Activated naive CD4-positive, alpha-beta T cell treated with anti-CD3 and anti-CD28 coated beads for 36 hours (primary cell): Measurements from ENCODE around the gene PGM5. TPM values are rescaled to one million over a fixed set of nuclear protein-coding genes. Genes with fewer than 3 reads are reported as not detected.

ENCODE experiments used
- CTCF ChIA-PET: fragments of 350-600 bp; sonication (Branson Sonifier 250); formaldehyde crosslinking; loops from one replicate; lab custom pipeline; 2021; ENCODE audit warnings: antibody characterized with exemption; lab: Charles Lee
- DNase-seq: peaks from one replicate; pipeline ENCODE4 v3.0.0-alpha.2; 2020
- H3K27ac Mint-ChIP-seq: one replicate; pipeline ENCODE4 v1.8.0; 2021; ENCODE audit warnings: mild to moderate bottlenecking, mixed read lengths
- H3K27me3 Mint-ChIP-seq: one replicate; pipeline ENCODE4 v1.8.0; 2021; ENCODE audit warnings: low read depth, mixed read lengths
- H3K36me3 Mint-ChIP-seq: one replicate; pipeline ENCODE4 v1.8.0; 2021; ENCODE audit warnings: low read depth, mixed read lengths
- H3K4me1 Mint-ChIP-seq: one replicate; pipeline ENCODE4 v1.8.0; 2021; ENCODE audit warnings: low read depth, mixed read lengths
- H3K4me3 Mint-ChIP-seq: one replicate; pipeline ENCODE4 v1.8.0; 2021; ENCODE audit warnings: mild to moderate bottlenecking, moderate library complexity, mixed read lengths
- H3K9me3 Mint-ChIP-seq: one replicate; pipeline ENCODE4 v1.8.0; 2021; ENCODE audit warnings: mixed read lengths
- intact Hi-C: fragments of 100-400 bp; cut with micrococcal nuclease; formaldehyde crosslinking; loops from one replicate; pipeline ENCODE4 v1.15.1; 2023
- total RNA-seq, 2 experiments: library from RNA; stranded (reverse); gene quantifications; one replicate each; pipeline ENCODE4 v1.2.3, GENCODE V29; 2021

PGM5 gene
- total RNA-seq, 2 experiments from 2014 or later: not detected

DNA sequence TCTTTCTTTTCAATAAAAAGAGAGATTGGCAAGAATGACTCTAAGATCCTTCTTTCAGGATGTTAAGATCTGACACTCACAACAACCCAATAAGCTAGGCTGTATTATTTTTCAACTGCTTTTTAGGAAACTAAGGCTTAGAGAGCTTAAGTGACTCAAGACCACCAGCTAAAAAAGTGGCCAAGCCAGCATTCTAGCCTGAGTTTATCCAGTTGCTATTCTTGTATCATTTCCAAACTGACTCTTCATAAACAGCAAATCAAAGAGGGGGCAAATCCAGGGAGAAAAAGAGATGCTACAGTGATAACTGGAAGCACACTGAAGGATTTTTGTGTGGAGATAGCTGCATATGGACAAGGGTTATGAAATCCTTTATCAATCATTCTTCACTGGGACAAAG, 137.1 kb downstream of the PGM5 start:
- no peak overlapping the region for H3K4me3 Mint-ChIP-seq
- peaks cover 29% of the 10 kb centered on the region for H3K27me3 Mint-ChIP-seq
- DNase-seq: no peak
- H3K9me3 Mint-ChIP-seq: no peaks in the 10 kb centered on the region
- H3K36me3 Mint-ChIP-seq: no peaks in the 10 kb centered on the region
- no peak overlapping the region for H3K27ac Mint-ChIP-seq
- no peaks in the 10 kb centered on the region for H3K4me1 Mint-ChIP-seq
- CTCF ChIA-PET: interaction anchor here (0.9 kb wide), 1 partner anchor 28 kb away, joined by 3 read pairs; no protein-coding TSS in a partner anchor
- intact Hi-C loops: no loop called here

DNA sequence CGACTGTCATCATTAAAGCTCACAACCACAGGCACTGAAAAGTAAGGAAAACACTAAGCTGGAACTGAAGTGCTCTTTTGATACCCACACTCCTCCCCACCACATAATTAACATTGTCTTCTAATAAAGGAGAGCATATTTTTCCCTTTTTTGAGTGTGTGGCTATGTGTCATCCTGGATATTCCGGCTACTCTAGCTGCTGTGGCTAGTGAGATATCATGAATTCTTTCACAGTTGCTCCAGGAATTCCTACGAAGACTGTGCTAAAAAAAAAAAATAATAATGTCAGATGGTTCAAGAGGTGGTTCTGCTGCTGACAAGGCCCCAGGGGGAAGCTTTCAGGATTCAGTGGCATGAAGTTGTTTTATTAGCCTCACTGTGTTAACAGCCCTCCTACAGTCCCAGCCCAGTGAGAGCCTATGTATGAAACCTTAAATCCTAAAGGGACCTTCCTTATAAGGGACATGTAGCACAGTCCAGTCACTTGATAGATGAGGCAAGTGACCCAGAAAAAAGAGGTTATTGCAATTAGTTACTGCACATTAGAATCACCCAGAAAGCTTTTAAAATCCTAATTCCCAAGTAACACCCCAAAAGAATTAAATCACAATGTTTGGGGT, 137.7 kb downstream of the PGM5 start:
- Mint-ChIP-seq H3K27ac (no peak overlapping the region), H3K4me3 (no peak overlapping the region), H3K4me1 (no peaks in the 10 kb centered on the region), H3K9me3 (no peaks in the 10 kb centered on the region), H3K27me3 (peaks cover 31% of the 10 kb centered on the region), H3K36me3 (no peaks in the 10 kb centered on the region)
- intact Hi-C loops: no loop called here
- CTCF ChIA-PET: interaction anchor here (0.9 kb wide), 1 partner anchor 29 kb away, joined by 3 read pairs; no protein-coding TSS in a partner anchor
- no peak for DNase-seq

DNA sequence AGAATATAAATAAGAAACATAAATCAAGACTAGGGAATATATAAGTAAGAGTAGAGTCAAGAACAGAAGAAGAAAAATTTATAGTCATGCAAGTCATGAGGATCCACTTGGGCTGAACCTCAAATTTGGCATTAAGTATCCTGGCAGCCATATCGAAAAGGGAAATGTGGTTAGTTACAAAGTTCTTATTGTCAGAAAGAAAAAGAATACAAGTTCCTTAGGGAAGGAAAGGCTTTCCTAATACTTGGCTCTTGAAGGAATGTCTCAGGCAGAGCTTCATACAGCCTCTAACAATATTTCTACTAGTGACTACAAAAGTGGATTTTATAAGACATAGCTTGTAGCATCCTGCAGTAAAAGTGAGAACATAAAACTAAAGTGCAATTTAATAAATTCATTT, 138.8 kb downstream of the PGM5 start:
- no peaks in the 10 kb centered on the region for H3K36me3 Mint-ChIP-seq
- intact Hi-C loops: no loop called here
- H3K27me3 Mint-ChIP-seq: peaks cover 31% of the 10 kb centered on the region
- CTCF ChIA-PET: interaction anchor here (0.6 kb wide), 1 partner anchor 17 kb away, joined by 3 read pairs; no protein-coding TSS in a partner anchor
- no peak for DNase-seq
- H3K4me1 Mint-ChIP-seq: no peaks in the 10 kb centered on the region
- H3K27ac Mint-ChIP-seq: no peak overlapping the region
- no peak overlapping the region for H3K4me3 Mint-ChIP-seq
- no peaks in the 10 kb centered on the region for H3K9me3 Mint-ChIP-seq

DNA sequence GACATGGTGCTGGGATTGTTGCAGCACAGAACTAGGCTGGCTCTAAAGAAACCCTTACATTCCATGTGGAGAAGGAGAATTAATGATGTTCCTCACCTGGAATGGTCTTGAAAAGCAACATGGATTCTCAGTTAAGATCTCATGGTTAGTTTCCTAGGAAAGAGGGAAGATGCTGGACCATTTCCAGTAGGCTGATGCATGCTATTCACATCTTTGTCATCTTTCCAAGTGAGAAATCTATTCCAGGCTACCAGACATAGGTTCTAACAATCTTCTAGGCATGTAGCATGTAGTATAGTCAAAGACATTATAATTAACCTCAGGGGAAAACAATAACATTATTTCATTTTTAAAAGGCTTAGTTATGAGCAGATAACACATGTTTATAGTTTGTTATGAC, 139.9 kb downstream of the PGM5 start:
- no peak for DNase-seq
- Mint-ChIP-seq H3K27me3 (peaks cover 26% of the 10 kb centered on the region), H3K9me3 (no peaks in the 10 kb centered on the region), H3K4me3 (no peak overlapping the region), H3K27ac (no peak overlapping the region), H3K4me1 (no peaks in the 10 kb centered on the region), H3K36me3 (no peaks in the 10 kb centered on the region)
- intact Hi-C loops: no loop called here
- CTCF ChIA-PET: no interaction called here

DNA sequence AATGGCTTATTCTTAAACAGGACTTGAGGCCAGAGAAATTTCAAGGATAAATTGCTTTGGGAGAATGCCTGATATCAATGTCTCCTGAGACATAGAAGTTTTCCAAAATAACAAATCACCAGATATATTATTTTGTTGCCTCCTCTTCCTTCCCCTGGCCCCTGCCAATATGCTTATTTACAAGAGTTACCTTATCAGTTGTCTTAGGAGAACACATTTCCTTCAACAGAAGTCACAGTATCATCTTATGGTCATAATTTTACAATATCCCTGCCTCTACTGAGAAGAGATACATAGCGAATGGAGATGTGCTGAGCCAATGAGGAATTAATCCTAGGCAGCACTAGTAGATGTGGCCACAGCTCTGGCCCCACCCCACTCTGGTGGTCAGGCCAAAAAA, 141.2 kb downstream of the PGM5 start:
- no peak for DNase-seq
- CTCF ChIA-PET: no interaction called here
- Mint-ChIP-seq H3K36me3 (no peaks in the 10 kb centered on the region), H3K27ac (no peak overlapping the region), H3K27me3 (peaks cover 17% of the 10 kb centered on the region), H3K4me1 (no peaks in the 10 kb centered on the region), H3K9me3 (no peaks in the 10 kb centered on the region), H3K4me3 (no peak overlapping the region)
- intact Hi-C loops: no loop called here

DNA sequence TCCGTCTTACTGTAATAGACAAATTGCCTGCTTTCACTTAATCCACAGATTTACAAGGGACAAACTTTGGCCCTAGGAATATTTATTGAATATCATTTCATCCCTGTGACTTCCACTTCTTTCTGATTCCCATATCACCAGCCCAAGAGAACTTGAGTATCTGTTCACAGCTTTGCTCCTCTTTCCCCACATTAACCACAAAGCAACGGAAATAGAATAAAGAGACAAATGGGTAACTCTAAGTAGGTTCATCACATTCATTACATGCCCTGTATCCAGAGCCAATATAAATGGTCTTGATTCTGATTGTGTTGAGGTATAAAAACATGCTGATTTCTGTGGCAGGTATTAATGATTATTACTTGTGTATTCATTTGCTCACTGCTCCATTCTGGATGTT, 142.4 kb downstream of the PGM5 start:
- Mint-ChIP-seq H3K27ac (no peak overlapping the region), H3K4me3 (no peak overlapping the region), H3K27me3 (peaks cover 17% of the 10 kb centered on the region), H3K9me3 (no peaks in the 10 kb centered on the region), H3K36me3 (no peaks in the 10 kb centered on the region), H3K4me1 (no peaks in the 10 kb centered on the region)
- intact Hi-C loops: no loop called here
- no peak for DNase-seq
- CTCF ChIA-PET: no interaction called here

DNA sequence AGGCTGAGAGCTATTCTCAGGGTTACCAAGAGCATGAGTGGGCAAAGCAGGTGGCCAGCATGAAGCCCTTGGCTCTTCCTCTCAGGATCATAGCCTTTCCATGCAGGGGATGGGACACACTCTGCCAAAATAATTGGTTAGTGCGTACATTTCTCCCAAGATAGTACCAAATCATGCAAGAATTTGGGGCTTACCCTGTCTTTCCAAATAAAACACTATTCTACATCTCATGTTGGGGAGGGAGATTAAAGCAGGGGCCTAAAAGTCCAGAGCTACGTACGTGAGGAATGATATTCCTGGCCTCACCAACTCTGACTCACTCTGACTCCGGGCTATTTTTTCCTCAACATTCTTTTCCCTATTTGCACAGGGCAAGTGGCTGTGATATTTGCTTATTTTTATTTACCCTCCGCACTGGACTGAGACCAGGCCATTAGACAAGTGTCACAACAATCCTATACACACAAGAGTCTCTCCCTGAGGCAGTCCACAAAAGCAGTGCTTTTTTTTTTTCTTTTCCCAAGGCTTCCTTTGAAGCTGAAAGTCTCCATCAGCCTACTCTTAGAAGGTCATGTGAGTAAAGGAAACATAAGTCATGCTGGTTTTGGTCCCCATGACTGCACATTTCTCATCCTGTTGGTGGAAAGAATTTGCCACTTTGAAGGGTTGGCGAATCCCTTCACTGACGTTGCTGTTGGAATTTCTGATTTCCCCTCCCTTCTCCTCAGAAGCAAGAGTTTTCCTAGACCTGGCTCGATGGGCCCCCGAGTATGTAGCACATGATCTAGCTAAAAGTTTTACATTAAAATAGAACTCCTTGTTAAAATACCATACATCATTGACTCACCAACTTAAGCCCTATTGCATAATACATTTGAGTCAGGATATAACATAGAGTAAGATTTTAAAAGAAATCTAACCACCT, 144.3 kb downstream of the PGM5 start:
- peaks cover 11% of the 10 kb centered on the region for H3K27me3 Mint-ChIP-seq
- no peak overlapping the region for H3K4me3 Mint-ChIP-seq
- CTCF ChIA-PET: interaction anchor here (1.2 kb wide), 1 partner anchor 7 kb away, joined by 4 read pairs; no protein-coding TSS in a partner anchor
- no peaks in the 10 kb centered on the region for H3K36me3 Mint-ChIP-seq
- H3K27ac Mint-ChIP-seq: no peak overlapping the region
- no peaks in the 10 kb centered on the region for H3K9me3 Mint-ChIP-seq
- DNase-seq: no peak
- intact Hi-C loops: no loop called here
- no peaks in the 10 kb centered on the region for H3K4me1 Mint-ChIP-seq

DNA sequence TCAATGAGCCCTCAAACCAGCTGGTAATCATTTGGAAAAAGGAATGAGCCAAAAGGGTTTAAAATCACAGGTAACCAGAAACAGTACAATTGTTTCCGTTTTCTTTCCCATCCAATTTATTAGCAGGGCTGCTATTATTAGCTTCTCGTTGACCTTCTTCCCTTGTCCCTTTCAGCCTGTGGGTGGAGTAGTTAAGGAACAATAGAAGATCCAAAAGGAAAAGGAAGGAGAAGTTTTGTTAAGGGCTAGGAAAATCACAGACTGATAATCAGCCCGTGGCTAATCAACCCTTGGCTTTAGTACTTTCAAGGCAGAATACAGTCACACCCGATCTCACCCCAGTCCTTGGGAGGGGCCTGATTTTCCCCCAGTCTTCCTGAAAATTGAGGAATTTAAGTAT, 145.9 kb downstream of the PGM5 start:
- DNase-seq: no peak
- CTCF ChIA-PET: no interaction called here

DNA sequence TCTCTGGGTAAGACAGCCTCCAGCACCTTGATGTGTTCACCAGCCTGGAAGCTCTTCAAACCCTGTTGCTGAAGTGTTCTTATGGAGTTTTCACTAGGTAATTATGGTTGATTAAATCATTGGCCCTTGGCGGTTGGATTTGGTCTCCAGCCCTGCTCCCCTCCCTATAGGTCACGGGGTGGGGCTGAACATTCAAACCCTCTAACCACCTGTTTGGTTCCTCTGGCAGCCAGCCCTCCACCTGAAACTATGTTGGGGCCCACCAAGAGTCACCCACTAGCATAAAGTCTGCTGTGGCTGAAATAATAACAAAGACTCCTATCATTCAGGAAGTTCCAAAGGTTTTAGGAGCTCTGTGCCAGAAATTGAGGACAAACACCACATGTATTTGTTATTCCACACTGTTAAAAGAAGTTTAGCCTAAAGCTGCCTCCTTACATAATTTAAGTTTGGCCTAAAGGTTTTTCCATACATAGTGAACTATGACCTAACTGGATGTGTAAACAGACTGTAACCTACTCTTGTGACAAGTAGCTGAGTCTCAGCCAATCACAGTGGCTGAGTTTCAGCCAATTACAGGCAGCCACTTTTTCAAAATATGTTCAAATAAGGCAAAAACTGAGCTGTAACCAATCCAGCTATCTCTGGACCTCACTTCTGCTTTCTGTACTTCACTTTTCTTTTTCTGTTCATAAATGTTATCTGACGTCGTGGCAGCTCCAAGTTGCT, 149.4 kb downstream of the PGM5 start:
- no peaks in the 10 kb centered on the region for H3K36me3 Mint-ChIP-seq
- no peak for DNase-seq
- no peak overlapping the region for H3K4me3 Mint-ChIP-seq
- H3K4me1 Mint-ChIP-seq: no peaks in the 10 kb centered on the region
- peaks cover 5% of the 10 kb centered on the region for H3K27me3 Mint-ChIP-seq
- intact Hi-C loops: no loop called here
- H3K9me3 Mint-ChIP-seq: no peaks in the 10 kb centered on the region
- CTCF ChIA-PET: interaction anchor here (0.6 to 1.7 kb wide), 2 partner anchors 54 to 107 kb away, joined by 3 to 8 read pairs; no protein-coding TSS in a partner anchor
- H3K27ac Mint-ChIP-seq: no peak overlapping the region

More for the DNA sequence above, 145.9 kb downstream of the PGM5 start:
- Mint-ChIP-seq H3K27me3 (peaks cover 10% of the 10 kb centered on the region), H3K36me3 (no peaks in the 10 kb centered on the region), H3K9me3 (no peaks in the 10 kb centered on the region), H3K27ac (no peak overlapping the region), H3K4me3 (no peak overlapping the region), H3K4me1 (no peaks in the 10 kb centered on the region)
- intact Hi-C loops: no loop called here

DNA sequence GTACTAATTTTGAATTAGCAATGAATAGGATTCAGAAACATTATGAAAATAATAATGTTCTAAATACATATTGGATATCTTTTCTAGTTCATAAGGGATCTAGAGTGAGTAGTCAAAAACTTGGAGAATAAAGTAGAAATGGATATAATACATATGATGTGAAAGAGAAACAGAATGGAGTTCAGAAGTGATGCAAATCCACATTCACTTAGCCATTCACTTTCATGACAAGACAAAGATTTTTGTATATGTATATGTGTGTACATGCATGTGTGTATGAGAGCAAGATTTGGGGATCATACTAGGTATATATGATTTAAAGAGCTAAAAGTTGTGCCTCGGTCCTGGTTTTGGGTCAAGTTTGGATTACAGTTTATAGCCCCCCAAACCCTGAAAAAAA, 150.1 kb downstream of the PGM5 start:
- peaks cover 5% of the 10 kb centered on the region for H3K27me3 Mint-ChIP-seq
- no peak overlapping the region for H3K4me3 Mint-ChIP-seq
- no peaks in the 10 kb centered on the region for H3K9me3 Mint-ChIP-seq
- DNase-seq: no peak
- intact Hi-C loops: no loop called here
- no peak overlapping the region for H3K27ac Mint-ChIP-seq
- CTCF ChIA-PET: interaction anchor here (0.6 to 1.7 kb wide), 6 partner anchors 14 to 75 kb away, joined by 3 to 8 read pairs (median 4); no protein-coding TSS in a partner anchor
- H3K36me3 Mint-ChIP-seq: no peaks in the 10 kb centered on the region
- no peaks in the 10 kb centered on the region for H3K4me1 Mint-ChIP-seq

DNA sequence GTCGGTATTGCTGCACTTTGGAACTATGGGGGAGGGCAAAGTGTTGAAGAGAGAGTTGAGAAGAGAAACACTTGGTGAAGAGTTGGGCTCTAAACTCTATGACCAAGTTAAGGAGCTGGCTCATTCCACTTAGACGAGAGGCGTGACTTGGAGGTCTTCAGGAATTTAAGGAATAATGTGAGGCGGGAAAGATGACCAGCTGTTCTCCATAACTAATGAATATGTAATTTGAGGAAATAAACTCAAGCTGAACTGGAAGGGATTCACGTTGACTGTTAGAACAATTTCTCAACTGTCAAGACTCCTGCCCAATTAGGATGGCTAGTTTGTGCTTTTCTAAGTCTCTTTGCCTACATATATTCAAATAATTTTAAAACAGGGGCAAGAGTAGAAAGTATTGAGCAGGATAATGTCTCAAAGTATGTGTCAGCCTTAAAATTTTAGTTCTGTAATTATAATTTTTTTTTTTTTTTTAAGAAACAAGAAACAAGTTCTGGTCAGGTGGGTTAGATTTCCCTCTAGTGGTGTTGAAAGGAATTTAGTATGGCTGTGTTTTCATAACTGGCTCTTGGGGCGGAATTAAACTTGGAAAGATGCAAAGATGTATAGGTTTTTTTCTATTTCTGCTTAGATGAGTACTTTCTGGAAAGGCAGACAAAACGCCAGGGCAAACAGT, 150.9 kb downstream of the PGM5 start:
- Mint-ChIP-seq H3K4me1 (no peaks in the 10 kb centered on the region), H3K27ac (no peak overlapping the region), H3K9me3 (no peaks in the 10 kb centered on the region), H3K4me3 (no peak overlapping the region), H3K27me3 (peaks cover 5% of the 10 kb centered on the region), H3K36me3 (no peaks in the 10 kb centered on the region)
- no peak for DNase-seq
- CTCF ChIA-PET: interaction anchor here (0.5 to 1.7 kb wide), 9 partner anchors 7 to 1277 kb away, joined by 3 to 8 read pairs (median 3); no protein-coding TSS in a partner anchor
- intact Hi-C loops: no loop called here
